Testis (tissue), 3 donors: ENCODE results near the gene ABTB2. TPM values are rescaled to one million over a fixed set of nuclear protein-coding genes. Genes with fewer than 3 reads are reported as not detected.

Experiments
- DNase-seq: peaks from one replicate; pipeline ENCODE4 v3.0.0-alpha.2; 2019
- H3K27ac ChIP-seq, 2 donors: fragments of 200-600 bp; sonication (generic); one replicate each; pipeline ENCODE4 v1.5.1; 2019
- H3K27me3 ChIP-seq: fragments of 200-600 bp; sonication (generic); one replicate; pipeline ENCODE4 v1.5.1; 2019
- H3K36me3 ChIP-seq: fragments of 200-600 bp; sonication (generic); one replicate; pipeline ENCODE4 v1.5.1; 2017; ENCODE audit warnings: low read depth; ENCODE audit errors: missing control alignments
- H3K4me1 ChIP-seq: fragments of 200-600 bp; sonication (generic); one replicate; pipeline ENCODE4 v1.5.1; 2019
- H3K4me3 ChIP-seq, 2 donors: fragments of 200-600 bp; sonication (generic); one replicate each; pipeline ENCODE4 v1.5.1; 2017 to 2019
- H3K9me3 ChIP-seq: fragments of 200-600 bp; sonication (generic); one replicate; pipeline ENCODE4 v1.5.1; 2017
- CTCF ChIP-seq, 3 experiments: fragments of 450-650 bp in 2 of 3; fragments of 200-600 bp in 1 of 3; sonication (generic) in 1 of 3; IDR thresholded peaks; one replicate each; pipeline ENCODE4 v1.5.1; 2016 to 2019; ENCODE audit warnings: antibody characterized with exemption in 3 of 3, mild to moderate bottlenecking in 2 of 3, moderate library complexity in 1 of 3
- POLR2A ChIP-seq: fragments of 450-650 bp; IDR thresholded peaks from one replicate; pipeline ENCODE4 v1.6.1; 2017; ENCODE audit warnings: antibody characterized with exemption, mild to moderate bottlenecking, moderate library complexity
- WGBS, 2 donors: methylation state at CpG; one replicate each; pipeline ENCODE4 v1.1.5; 2018; 5-methylcytosine and 5-hydroxymethylcytosine counted together
- intact Hi-C: fragments of 100-400 bp; cut with DNase I; formaldehyde crosslinking; loops from one replicate; pipeline ENCODE4 v1.15.1; 2023; ENCODE audit warnings: low total_unique reads
- polyA plus RNA-seq: library from polyadenylated mRNA; stranded (reverse); fragments of 350-450 nt; fragmentation: Illumina TruSeq; extraction: RNeasy Lipid Tissue Mini Kit (QIAGEN cat#74804); gene quantifications from one replicate; pipeline ENCODE4 v1.2.3, GENCODE V29; 2014; ENCODE audit warnings: low read depth, low replicate concordance; ENCODE audit not compliant: insufficient read depth
- total RNA-seq, 2 donors: library from RNA; depleted of rRNA; stranded (reverse); fragments of >200 nt; gene quantifications; one replicate each; pipeline ENCODE4 v1.2.3, GENCODE V29; 2016

ABTB2 gene
- total and polyA plus RNA-seq, 3 donors from 2014 or later = 5.8 to 12.1 (median 8.9) TPM

- no peaks in the 10 kb centered on the region for H3K9me3 ChIP-seq
- TF ChIP-seq CTCF (IDR thresholded peaks at IDR 0.05) = no peak
- TF ChIP-seq POLR2A = no peak
- no peaks in the 10 kb centered on the region for H3K36me3 ChIP-seq
- 92 to 96% methylated on average over 4 of the region's 4 CpGs for WGBS, 2 donors
- no peaks in the 10 kb centered on the region for H3K4me1 ChIP-seq
- intact Hi-C loops = no loop called here
- no peak overlapping the region for H3K4me3 ChIP-seq
- H3K27me3 ChIP-seq = no peaks in the 10 kb centered on the region
- H3K27ac ChIP-seq = no peak overlapping the region
- DNase-seq = no peak
Measured at GRCh38 chr11:34132261-34132965, 225.4 kb downstream of the ABTB2 start.

GRCh38 chr11:34128824-34129223 is 229.0 kb downstream of the ABTB2 start:
- no peak for DNase-seq
- H3K27me3 ChIP-seq = no peaks in the 10 kb centered on the region
- 97% methylated on average over 3 of the region's 3 CpGs for WGBS, 2 donors
- no peaks in the 10 kb centered on the region for H3K4me1 ChIP-seq
- H3K27ac ChIP-seq = no peak overlapping the region
- intact Hi-C loops = no loop called here
- no peak overlapping the region for H3K4me3 ChIP-seq
- H3K36me3 ChIP-seq = no peaks in the 10 kb centered on the region
- H3K9me3 ChIP-seq = no peaks in the 10 kb centered on the region
- TF ChIP-seq CTCF (IDR thresholded peaks at IDR 0.05) (no peak), POLR2A (no peak)

GRCh38 chr11:34126959-34127848 is 230.6 kb downstream of the ABTB2 start:
- no peak for DNase-seq
- no peak overlapping the region for H3K4me3 ChIP-seq
- no peaks in the 10 kb centered on the region for H3K36me3 ChIP-seq
- WGBS, 2 donors = 87 to 91% methylated on average over 12 of the region's 12 CpGs
- no peaks in the 10 kb centered on the region for H3K27me3 ChIP-seq
- H3K9me3 ChIP-seq = no peaks in the 10 kb centered on the region
- intact Hi-C loops = no loop called here
- no peaks in the 10 kb centered on the region for H3K4me1 ChIP-seq
- no peak overlapping the region for H3K27ac ChIP-seq
- TF ChIP-seq POLR2A (no peak), CTCF (IDR thresholded peaks at IDR 0.05) (no peak)

- no peaks in the 10 kb centered on the region for H3K36me3 ChIP-seq
Measured at GRCh38 chr11:34124885-34125668, 232.7 kb downstream of the ABTB2 start.

More at GRCh38 chr11:34124885-34125668, 232.7 kb downstream of the ABTB2 start:
- TF ChIP-seq POLR2A (no peak), CTCF (IDR thresholded peaks at IDR 0.05) (no peak)
- H3K4me1 ChIP-seq = no peaks in the 10 kb centered on the region
- 77 to 85% methylated on average over 4 of the region's 4 CpGs for WGBS, 2 donors
- no peak for DNase-seq
- H3K4me3 ChIP-seq = no peak overlapping the region
- intact Hi-C loops = no loop called here
- no peaks in the 10 kb centered on the region for H3K9me3 ChIP-seq
- no peak overlapping the region for H3K27ac ChIP-seq
- no peaks in the 10 kb centered on the region for H3K27me3 ChIP-seq
